HG03442 (cell line): Measurements from ENCODE around the gene PARD3B.
"Not testable (repeated sequence)": the region's sequence is repeated elsewhere in the genome, so short reads cannot be mapped to it uniquely, and the experiment has no call there.

Experiments used
- ATAC-seq: cut with Tn5 transposase; IDR thresholded peaks from one replicate; pipeline ENCODE4 v1.9.1; 2021; ENCODE audit warnings: mild to moderate bottlenecking, moderate library complexity; ENCODE audit not compliant: unreplicated experiment

The PARD3B gene

GRCh38 chr2:204538182-204539018, 6.9 kb upstream of the PARD3B start:
- ATAC-seq = no peak

GRCh38 chr2:204539019-204539385, 6.3 kb upstream of the PARD3B start:
- ATAC-seq = no peak

- no peak for ATAC-seq
Measured at GRCh38 chr2:204541637-204542036, 3.6 kb upstream of the PARD3B start.

GRCh38 chr2:204542982-204543608, 2.2 kb upstream of the PARD3B start:
- ATAC-seq = no peak

GRCh38 chr2:204545861-204546735, 823 bp downstream of the PARD3B start:
- ATAC-seq = peak; percentile 27

- no peak for ATAC-seq
Measured at GRCh38 chr2:204550751-204551511, 5.7 kb downstream of the PARD3B start.

- ATAC-seq = no peak
Measured at GRCh38 chr2:204551512-204551863, 6.2 kb downstream of the PARD3B start.

GRCh38 chr2:204557604-204558003, 12.3 kb downstream of the PARD3B start:
- ATAC-seq = no peak

GRCh38 chr2:204559358-204559757, 14.1 kb downstream of the PARD3B start:
- not testable (repeated sequence) for ATAC-seq

GRCh38 chr2:204560902-204561301, 15.6 kb downstream of the PARD3B start:
- no peak for ATAC-seq

GRCh38 chr2:204561771-204562170, 16.5 kb downstream of the PARD3B start:
- no peak for ATAC-seq

GRCh38 chr2:204566439-204566838, 21.2 kb downstream of the PARD3B start:
- no peak for ATAC-seq

GRCh38 chr2:204570421-204570820, 25.1 kb downstream of the PARD3B start:
- ATAC-seq = no peak

- no peak for ATAC-seq
Measured at GRCh38 chr2:204571041-204571440, 25.8 kb downstream of the PARD3B start.

- no peak for ATAC-seq
Measured at GRCh38 chr2:204571911-204572310, 26.6 kb downstream of the PARD3B start.

GRCh38 chr2:204573221-204573620, 27.9 kb downstream of the PARD3B start:
- no peak for ATAC-seq

- ATAC-seq = no peak
Measured at GRCh38 chr2:204574486-204574885, 29.2 kb downstream of the PARD3B start.

- ATAC-seq = no peak
Measured at GRCh38 chr2:204575463-204575862, 30.2 kb downstream of the PARD3B start.

- ATAC-seq = no peak
Measured at GRCh38 chr2:204576362-204576979, 31.2 kb downstream of the PARD3B start.

- no peak for ATAC-seq
Measured at GRCh38 chr2:204578928-204579598, 33.8 kb downstream of the PARD3B start.
